ENCODE data around the gene GGPS1. TPM values are rescaled to one million over a fixed set of nuclear protein-coding genes. Genes with fewer than 3 reads are reported as not detected.

The GGPS1 gene
- total and polyA plus RNA-seq, 2 of the 8 experiments (the other 6 are each of a cell fraction or from before 2014, with no cell fraction given): 20.9 to 43.6 TPM

DNA sequence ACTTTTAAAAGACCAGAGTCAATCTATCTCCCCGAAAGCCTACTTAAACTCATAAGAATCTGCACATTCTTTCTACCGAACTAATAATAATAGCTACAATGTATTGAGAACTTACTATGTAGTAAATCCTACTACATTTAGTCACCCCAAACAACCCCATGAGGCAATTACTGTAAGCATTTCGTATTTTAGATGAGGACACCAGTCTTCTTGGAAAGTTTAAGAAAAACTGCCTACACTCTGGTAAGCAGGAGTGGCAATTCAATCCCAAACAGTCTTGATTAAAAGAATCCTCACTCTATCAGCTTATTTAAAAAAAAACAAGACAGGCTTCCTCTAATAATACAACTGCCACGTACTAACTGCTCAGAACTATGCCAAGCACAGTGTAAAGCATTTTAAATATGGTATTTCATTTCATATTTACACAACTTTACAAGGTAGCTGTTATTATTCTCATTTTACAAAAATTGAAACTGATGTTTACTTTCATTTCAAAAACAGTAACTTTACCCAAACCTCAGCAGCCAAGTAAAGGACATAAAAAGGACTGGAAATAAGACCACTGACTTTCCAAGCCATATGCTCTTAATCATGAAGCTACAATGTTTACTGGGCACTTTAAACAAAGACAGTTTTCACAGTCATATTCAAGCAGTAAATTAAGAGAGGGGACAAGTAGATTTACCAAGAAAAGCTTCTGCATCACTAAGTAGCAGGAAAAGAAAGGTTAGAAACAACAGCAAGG lies 14.3 kb upstream of the GGPS1 start:
- ChIA-PET CTCF (ENCODE audit: partially characterized antibody) (interaction anchor here (0.8 to 1.6 kb wide), 4 partner anchors 11 to 103 kb away, joined by 3 to 5 read pairs (median 3); no protein-coding TSS in a partner anchor), POLR2A (ENCODE audit: partially characterized antibody) (interaction anchor here (0.6 to 2.8 kb wide), 6 partner anchors 8 to 179 kb away, joined by 3 to 12 read pairs (median 6); partner anchors contain the start of genes ARID4B and GGPS1)
- FAIRE-seq: no peak

More for the DNA sequence above, 14.3 kb upstream of the GGPS1 start:
- peaks cover 3 to 19% of the 10 kb centered on the region in 2 experiments for H4K20me1 ChIP-seq (replicated peaks in 1 of 2; ENCODE audit: control insufficient read depth in 1 of 2, insufficient read depth in 2 of 2, low read length in 2 of 2)
- H2BK15ac ChIP-seq (ENCODE audit: low read length): no peak overlapping the region
- H2BK20ac ChIP-seq (ENCODE audit: low read length): no peak overlapping the region
- no peak overlapping the region for H2BK12ac ChIP-seq (ENCODE audit: low read depth, low read length)
- no peak for DNase-seq (ENCODE audit: low read depth in 1 of 2, low spot score in 2 of 2)
- no peak overlapping the region for H3K27ac ChIP-seq (ENCODE audit: low read depth, low read length)
- H3K9me3 ChIP-seq (ENCODE audit: insufficient read depth in 2 of 2, low read depth in 1 of 2, low read length in 1 of 2): no peaks in the 10 kb centered on the region
- no peak overlapping the region for H3K18ac ChIP-seq (ENCODE audit: extremely low read depth, low read length)
- no peaks in the 10 kb centered on the region for H3K27me3 ChIP-seq (replicated peaks in 1 of 4; ENCODE audit: control insufficient read depth in 3 of 4, extremely low read depth in 1 of 4, insufficient read depth in 3 of 4, low read length in 3 of 4)
- no peak overlapping the region for H2BK5ac ChIP-seq (ENCODE audit: low read depth, low read length)
- H4K8ac ChIP-seq (ENCODE audit: extremely low read depth, insufficient read depth, low read length): no peak overlapping the region
- peaks cover 34 to 91% of the 10 kb centered on the region in 2 experiments for H3K79me2 ChIP-seq (ENCODE audit: control insufficient read depth in 1 of 2, insufficient read depth in 2 of 2, low read length in 2 of 2)
- WGBS, 2 experiments (ENCODE audit: extremely low coverage in 1 of 2, insufficient coverage in 1 of 2, insufficient read length in 1 of 2, insufficient replicate concordance in 2 of 2, low coverage in 1 of 2, low lambda C conversion rate in 2 of 2, missing lambda C conversion rate in 1 of 2): 82% methylated on average over 4 of the region's 4 CpGs; no CpG with 5 or more reads in 1 of the 2 experiments
- H3K4me2 ChIP-seq (ENCODE audit: insufficient read depth in 1 of 2, low read depth in 2 of 2, low read length in 2 of 2): no peak overlapping the region
- H3K36me3 ChIP-seq (ENCODE audit: control insufficient read depth in 2 of 4, insufficient read depth in 4 of 4, low read length in 3 of 4): peaks cover 0 to 11% (median under 1%) of the 10 kb centered on the region in 4 experiments; a peak in 4 of 8 replicates
- H3K23me2 ChIP-seq (ENCODE audit: low read depth, low read length): no peaks in the 10 kb centered on the region
- no peak overlapping the region for H4K91ac ChIP-seq (replicated peaks; ENCODE audit: insufficient read length, low read length)
- H2AK5ac ChIP-seq (ENCODE audit: low read depth, low read length): no peak overlapping the region
- H3K4me1 ChIP-seq (replicated peaks in 1 of 4; ENCODE audit: control insufficient read depth in 3 of 4, insufficient read depth in 4 of 4, low read length in 3 of 4): peaks cover 0 to 3% (median 0%) of the 10 kb centered on the region in 4 experiments; a peak in 2 of 7 replicates
- H2AFZ ChIP-seq (ENCODE audit: low read length): no peak overlapping the region
- H3K56ac ChIP-seq (replicated peaks; ENCODE audit: insufficient read length, low read depth, low read length): no peak overlapping the region
- no peak overlapping the region for H3K4me3 ChIP-seq (ENCODE audit: extremely low read depth in 1 of 4, insufficient read depth in 2 of 4, low read depth in 3 of 4, low read length in 4 of 4)
- no peak overlapping the region for H3K9ac ChIP-seq (replicated peaks in 1 of 4; ENCODE audit: extremely low read depth in 1 of 4, low read depth in 3 of 4, low read length in 3 of 4)
- H2BK120ac ChIP-seq (replicated peaks; ENCODE audit: low read depth, low read length): no peak overlapping the region
- no peak overlapping the region for H3K23ac ChIP-seq (ENCODE audit: insufficient read length)
- no peak overlapping the region for H3K4ac ChIP-seq (replicated peaks; ENCODE audit: insufficient read length, low read depth, low read length)
- H3K14ac ChIP-seq (ENCODE audit: insufficient read length): no peak overlapping the region
- H3K79me1 ChIP-seq (ENCODE audit: low read depth, low read length): 0 out of 2 replicates have a peak, but pooled peaks cover 2% of the 10 kb centered on the region
- H4K5ac ChIP-seq (ENCODE audit: insufficient read length, low read depth, low read length): no peak overlapping the region
- no peak for TF ChIP-seq CHD2 (IDR thresholded peaks at IDR 0.05; ENCODE audit: low read length)
- no peak for TF ChIP-seq KDM5A (IDR thresholded peaks at IDR 0.05; ENCODE audit: low read length)
- TF ChIP-seq POLR2AphosphoS5 (IDR thresholded peaks at IDR 0.05; ENCODE audit: low read depth, low read length): no peak
- no peak for TF ChIP-seq KDM4A (IDR thresholded peaks at IDR 0.05; ENCODE audit: low read depth, low read length, severe bottlenecking)
- TF ChIP-seq TCF12 (IDR thresholded peaks at IDR 0.05; ENCODE audit: low read depth, low read length): no peak
- no peak for TF ChIP-seq CTBP2 (IDR thresholded peaks at IDR 0.05; ENCODE audit: borderline replicate concordance, insufficient read depth, insufficient read length, low read length)
- TF ChIP-seq, protein P1, sequence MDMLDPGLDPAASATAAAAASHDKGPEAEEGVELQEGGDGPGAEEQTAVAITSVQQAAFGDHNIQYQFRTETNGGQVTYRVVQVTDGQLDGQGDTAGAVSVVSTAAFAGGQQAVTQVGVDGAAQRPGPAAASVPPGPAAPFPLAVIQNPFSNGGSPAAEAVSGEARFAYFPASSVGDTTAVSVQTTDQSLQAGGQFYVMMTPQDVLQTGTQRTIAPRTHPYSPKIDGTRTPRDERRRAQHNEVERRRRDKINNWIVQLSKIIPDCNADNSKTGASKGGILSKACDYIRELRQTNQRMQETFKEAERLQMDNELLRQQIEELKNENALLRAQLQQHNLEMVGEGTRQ (IDR thresholded peaks at IDR 0.05; ENCODE audit: low read length): no peak
- TF ChIP-seq NRF1 (IDR thresholded peaks at IDR 0.05; ENCODE audit: low read depth, low read length): no peak

Measured in H1 (cell line).